ENCODE measurements around the gene CHST11.

The CHST11 gene

DNA sequence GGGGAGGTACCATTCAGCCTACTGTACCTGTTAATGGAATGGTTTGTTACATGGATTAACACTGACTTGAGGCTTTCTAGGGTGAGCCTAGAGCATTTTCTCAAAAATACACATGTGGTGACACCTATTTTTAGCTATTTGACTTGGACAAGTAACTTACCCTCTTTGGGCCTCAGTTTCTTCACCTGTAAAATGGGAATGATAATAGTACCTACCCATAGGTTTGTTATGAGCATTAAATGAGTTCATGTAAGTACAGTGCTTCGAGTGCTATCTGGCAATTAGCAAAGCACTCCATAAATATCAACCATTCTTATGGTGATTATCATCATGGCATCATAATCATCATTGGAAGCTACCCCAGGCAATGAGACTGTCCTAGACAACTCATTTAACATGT lies 216.5 kb downstream of the CHST11 start:
- no peak overlapping the region for H3K9ac ChIP-seq (ENCODE audit: insufficient read length, low read depth)
- DNase-seq (ENCODE audit: low read depth, low spot score) = no peak
- no peak for TF ChIP-seq SUZ12 (IDR thresholded peaks at IDR 0.05; ENCODE audit: extremely low read depth, insufficient read depth, insufficient read length)
- TF ChIP-seq YY1 (IDR thresholded peaks at IDR 0.05; ENCODE audit: insufficient read depth, insufficient read length) = no peak
- TF ChIP-seq ZNF274 (IDR thresholded peaks at IDR 0.05; ENCODE audit: low read depth, low read length) = no peak
- peaks cover 13% of the 10 kb centered on the region for H3K4me1 ChIP-seq (ENCODE audit: insufficient read depth, insufficient read length)
- H3K9me3 ChIP-seq (ENCODE audit: insufficient read depth, low read length) = no peaks in the 10 kb centered on the region
- H3K27me3 ChIP-seq (ENCODE audit: insufficient read depth, insufficient read length) = no peaks in the 10 kb centered on the region
- no peak overlapping the region for H3K4me3 ChIP-seq (ENCODE audit: insufficient read length, low read depth)
- no peaks in the 10 kb centered on the region for H3K36me3 ChIP-seq (ENCODE audit: insufficient read depth, insufficient read length, low read length)

GRCh38 chr12:104673696-104674482 lies 217.1 kb downstream of the CHST11 start:
- TF ChIP-seq YY1 (IDR thresholded peaks at IDR 0.05; ENCODE audit: insufficient read depth, insufficient read length) (no peak), SUZ12 (IDR thresholded peaks at IDR 0.05; ENCODE audit: extremely low read depth, insufficient read depth, insufficient read length) (no peak), ZNF274 (IDR thresholded peaks at IDR 0.05; ENCODE audit: low read depth, low read length) (no peak)
- no peaks in the 10 kb centered on the region for H3K36me3 ChIP-seq (ENCODE audit: insufficient read depth, insufficient read length, low read length)
- peaks cover 11% of the 10 kb centered on the region for H3K4me1 ChIP-seq (ENCODE audit: insufficient read depth, insufficient read length)
- H3K4me3 ChIP-seq (ENCODE audit: insufficient read length, low read depth) = no peak overlapping the region
- no peak overlapping the region for H3K9ac ChIP-seq (ENCODE audit: insufficient read length, low read depth)
- DNase-seq (ENCODE audit: low read depth, low spot score) = no peak
- H3K27me3 ChIP-seq (ENCODE audit: insufficient read depth, insufficient read length) = no peaks in the 10 kb centered on the region
- no peaks in the 10 kb centered on the region for H3K9me3 ChIP-seq (ENCODE audit: insufficient read depth, low read length)

GRCh38 chr12:104676636-104677035 lies 219.9 kb downstream of the CHST11 start:
- no peak for TF ChIP-seq ZNF274 (IDR thresholded peaks at IDR 0.05; ENCODE audit: low read depth, low read length)
- no peak for TF ChIP-seq SUZ12 (IDR thresholded peaks at IDR 0.05; ENCODE audit: extremely low read depth, insufficient read depth, insufficient read length)
- TF ChIP-seq YY1 (IDR thresholded peaks at IDR 0.05; ENCODE audit: insufficient read depth, insufficient read length) = no peak
- H3K4me3 ChIP-seq (ENCODE audit: insufficient read length, low read depth) = no peak overlapping the region
- peaks cover 5% of the 10 kb centered on the region for H3K4me1 ChIP-seq (ENCODE audit: insufficient read depth, insufficient read length)
- no peaks in the 10 kb centered on the region for H3K9me3 ChIP-seq (ENCODE audit: insufficient read depth, low read length)
- H3K9ac ChIP-seq (ENCODE audit: insufficient read length, low read depth) = no peak overlapping the region
- no peaks in the 10 kb centered on the region for H3K36me3 ChIP-seq (ENCODE audit: insufficient read depth, insufficient read length, low read length)
- no peaks in the 10 kb centered on the region for H3K27me3 ChIP-seq (ENCODE audit: insufficient read depth, insufficient read length)
- DNase-seq (ENCODE audit: low read depth, low spot score) = no peak

GRCh38 chr12:104677441-104678089 lies 220.8 kb downstream of the CHST11 start:
- no peak for DNase-seq (ENCODE audit: low read depth, low spot score)
- H3K9ac ChIP-seq (ENCODE audit: insufficient read length, low read depth) = no peak overlapping the region
- no peaks in the 10 kb centered on the region for H3K4me1 ChIP-seq (ENCODE audit: insufficient read depth, insufficient read length)
- TF ChIP-seq ZNF274 (IDR thresholded peaks at IDR 0.05; ENCODE audit: low read depth, low read length) (no peak), YY1 (IDR thresholded peaks at IDR 0.05; ENCODE audit: insufficient read depth, insufficient read length) (no peak), SUZ12 (IDR thresholded peaks at IDR 0.05; ENCODE audit: extremely low read depth, insufficient read depth, insufficient read length) (no peak)
- no peaks in the 10 kb centered on the region for H3K9me3 ChIP-seq (ENCODE audit: insufficient read depth, low read length)
- no peaks in the 10 kb centered on the region for H3K27me3 ChIP-seq (ENCODE audit: insufficient read depth, insufficient read length)
- H3K4me3 ChIP-seq (ENCODE audit: insufficient read length, low read depth) = no peak overlapping the region
- H3K36me3 ChIP-seq (ENCODE audit: insufficient read depth, insufficient read length, low read length) = no peaks in the 10 kb centered on the region

DNA sequence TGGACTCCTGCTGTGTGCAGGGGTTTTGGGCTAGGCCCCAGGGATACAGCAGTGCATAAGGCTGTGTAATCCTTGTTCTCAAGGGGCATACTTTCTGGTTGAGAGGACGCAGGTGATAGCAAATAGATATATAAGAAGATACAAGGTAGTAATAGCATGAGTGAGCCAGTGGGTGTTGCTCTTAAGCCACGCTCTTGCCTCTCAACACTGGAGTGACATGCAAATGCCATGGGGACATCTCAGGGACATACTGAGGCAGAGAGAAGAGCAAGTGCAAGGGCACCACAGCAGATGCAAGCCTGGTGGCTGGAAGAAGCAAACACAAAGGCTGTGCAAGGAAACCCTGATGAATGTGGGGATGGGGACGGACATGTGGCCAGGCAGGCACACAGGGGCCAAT lies 223.3 kb downstream of the CHST11 start:
- H3K4me1 ChIP-seq (ENCODE audit: insufficient read depth, insufficient read length) = no peaks in the 10 kb centered on the region
- no peaks in the 10 kb centered on the region for H3K36me3 ChIP-seq (ENCODE audit: insufficient read depth, insufficient read length, low read length)
- DNase-seq (ENCODE audit: low read depth, low spot score) = no peak
- H3K9me3 ChIP-seq (ENCODE audit: insufficient read depth, low read length) = no peaks in the 10 kb centered on the region
- no peak for TF ChIP-seq SUZ12 (IDR thresholded peaks at IDR 0.05; ENCODE audit: extremely low read depth, insufficient read depth, insufficient read length)
- TF ChIP-seq ZNF274 (IDR thresholded peaks at IDR 0.05; ENCODE audit: low read depth, low read length) = no peak
- no peak for TF ChIP-seq YY1 (IDR thresholded peaks at IDR 0.05; ENCODE audit: insufficient read depth, insufficient read length)
- no peak overlapping the region for H3K4me3 ChIP-seq (ENCODE audit: insufficient read length, low read depth)
- H3K9ac ChIP-seq (ENCODE audit: insufficient read length, low read depth) = no peak overlapping the region
- H3K27me3 ChIP-seq (ENCODE audit: insufficient read depth, insufficient read length) = no peaks in the 10 kb centered on the region

DNA sequence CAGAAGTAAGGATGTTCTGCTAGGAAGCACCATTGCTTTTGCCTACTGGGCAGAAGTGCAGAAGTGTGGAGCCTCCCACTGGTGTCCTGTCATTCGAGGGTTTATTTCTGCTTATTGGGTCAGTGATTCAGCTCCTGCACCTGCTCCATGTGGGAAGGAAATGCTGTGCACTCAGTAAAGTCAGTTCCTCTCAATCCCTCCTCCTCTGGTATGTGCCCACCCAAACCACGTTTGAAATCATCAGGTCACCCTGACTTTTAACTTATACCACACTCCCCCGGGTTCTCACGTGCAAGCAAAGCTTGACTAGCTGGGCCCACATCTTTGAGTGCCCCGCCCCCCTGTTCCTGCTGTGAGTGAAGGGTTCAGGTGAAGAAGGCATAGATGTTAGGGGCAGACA lies 223.7 kb downstream of the CHST11 start:
- H3K36me3 ChIP-seq (ENCODE audit: insufficient read depth, insufficient read length, low read length) = no peaks in the 10 kb centered on the region
- no peak for DNase-seq (ENCODE audit: low read depth, low spot score)
- H3K9me3 ChIP-seq (ENCODE audit: insufficient read depth, low read length) = no peaks in the 10 kb centered on the region
- TF ChIP-seq ZNF274 (IDR thresholded peaks at IDR 0.05; ENCODE audit: low read depth, low read length) (no peak), YY1 (IDR thresholded peaks at IDR 0.05; ENCODE audit: insufficient read depth, insufficient read length) (no peak), SUZ12 (IDR thresholded peaks at IDR 0.05; ENCODE audit: extremely low read depth, insufficient read depth, insufficient read length) (no peak)
- no peak overlapping the region for H3K4me3 ChIP-seq (ENCODE audit: insufficient read length, low read depth)
- no peak overlapping the region for H3K9ac ChIP-seq (ENCODE audit: insufficient read length, low read depth)
- H3K4me1 ChIP-seq (ENCODE audit: insufficient read depth, insufficient read length) = no peaks in the 10 kb centered on the region
- no peaks in the 10 kb centered on the region for H3K27me3 ChIP-seq (ENCODE audit: insufficient read depth, insufficient read length)

DNA sequence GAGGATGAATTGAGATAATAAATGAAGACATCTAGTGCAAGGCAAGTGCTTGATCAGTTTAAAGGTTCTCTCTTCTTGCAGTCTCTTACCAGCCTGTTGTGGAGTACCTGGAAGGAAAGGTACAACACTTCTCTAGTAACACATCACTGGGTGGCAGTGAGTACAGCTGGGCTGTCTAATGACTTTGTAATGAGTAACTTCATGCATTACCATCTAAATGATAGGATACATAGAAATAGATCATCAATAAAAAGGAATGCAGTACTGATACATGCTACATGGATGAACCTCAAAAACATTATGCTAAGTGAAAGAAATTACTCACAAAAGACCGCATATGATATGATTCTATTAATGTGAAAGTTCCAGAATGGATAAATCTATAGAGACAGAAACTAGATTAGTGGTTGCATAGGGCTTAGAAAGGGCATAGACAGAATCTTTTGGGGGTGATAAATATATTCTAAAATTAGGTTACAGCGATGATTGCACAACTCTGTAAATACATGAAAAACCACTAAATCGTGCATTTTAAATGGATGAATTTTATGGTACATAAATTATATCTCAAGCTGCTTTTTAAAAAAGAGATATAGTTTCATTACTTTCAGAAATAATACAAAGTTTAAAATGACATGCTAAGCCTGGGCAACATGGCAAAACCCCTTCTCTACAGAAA lies 224.4 kb downstream of the CHST11 start:
- TF ChIP-seq ZNF274 (IDR thresholded peaks at IDR 0.05; ENCODE audit: low read depth, low read length) (no peak), YY1 (IDR thresholded peaks at IDR 0.05; ENCODE audit: insufficient read depth, insufficient read length) (no peak), SUZ12 (IDR thresholded peaks at IDR 0.05; ENCODE audit: extremely low read depth, insufficient read depth, insufficient read length) (no peak)
- H3K4me3 ChIP-seq (ENCODE audit: insufficient read length, low read depth) = no peak overlapping the region
- no peaks in the 10 kb centered on the region for H3K27me3 ChIP-seq (ENCODE audit: insufficient read depth, insufficient read length)
- no peaks in the 10 kb centered on the region for H3K4me1 ChIP-seq (ENCODE audit: insufficient read depth, insufficient read length)
- no peaks in the 10 kb centered on the region for H3K36me3 ChIP-seq (ENCODE audit: insufficient read depth, insufficient read length, low read length)
- no peaks in the 10 kb centered on the region for H3K9me3 ChIP-seq (ENCODE audit: insufficient read depth, low read length)
- H3K9ac ChIP-seq (ENCODE audit: insufficient read length, low read depth) = no peak overlapping the region
- no peak for DNase-seq (ENCODE audit: low read depth, low spot score)

All from NT2/D1 (cell line).